IMR-90 (cell line): ENCODE results near the gene FXYD6. TPM values are rescaled to one million over a fixed set of nuclear protein-coding genes. Genes with fewer than 3 reads are reported as not detected.

ENCODE experiments used
- ATAC-seq: fragments of 200-7000 bp; cut with Tn5 transposase; 2 replicates; pipeline ENCODE4 v1.9.1; 2020; ENCODE audit warnings: low read depth, mild to moderate bottlenecking, moderate library complexity
- BruUV-seq: library from RNA; stranded (reverse); fragments of 400-500 nt; replicated peaks from 2 replicates; lab custom pipeline; 2021; lab: Mats Ljungman, UMichigan
- CTCF ChIA-PET: fragments of 300-600 bp; formaldehyde crosslinking; extraction: SDS; loops from one replicate; lab custom pipeline; 2021; ENCODE audit warnings: antibody characterized with exemption; lab: Yijun Ruan, JAX
- POLR2A ChIA-PET: fragments of 300-600 bp; sonication (Branson Sonifier 250); formaldehyde crosslinking; loops from one replicate; lab custom pipeline; 2022; ENCODE audit warnings: antibody characterized with exemption; ENCODE audit not compliant: unreplicated experiment; lab: Charles Lee
- DNase-seq: peaks from one replicate; pipeline ENCODE4 v3.0.0; 2013
- H2AFZ ChIP-seq: replicated peaks from 2 replicates; pipeline ENCODE3; 2013; ENCODE audit warnings: low read length, mild to moderate bottlenecking; ENCODE audit not compliant: poor library complexity
- H2AK5ac ChIP-seq: 2 replicates; pipeline ENCODE4 v1.6.1; 2013; ENCODE audit warnings: low read depth, low read length, inconsistent platforms
- H2AK9ac ChIP-seq: replicated peaks from 2 replicates; pipeline ENCODE3; 2013; ENCODE audit warnings: mild to moderate bottlenecking, low read depth, low read length, moderate library complexity; ENCODE audit not compliant: poor library complexity
- H2BK120ac ChIP-seq: 2 replicates; pipeline ENCODE4 v1.6.1; 2013; ENCODE audit warnings: low read depth, low read length, inconsistent platforms
- H2BK15ac ChIP-seq: 3 replicates; pipeline ENCODE4 v1.6.1; 2013; ENCODE audit warnings: low read depth, low read length, inconsistent platforms
- H2BK20ac ChIP-seq: 2 replicates; pipeline ENCODE4 v1.6.1; 2013; ENCODE audit warnings: low read depth, mild to moderate bottlenecking, inconsistent platforms, low read length, moderate library complexity
- H2BK5ac ChIP-seq: 2 replicates; pipeline ENCODE4 v1.6.1; 2013; ENCODE audit warnings: mild to moderate bottlenecking, low read depth, low read length, inconsistent platforms; ENCODE audit not compliant: poor library complexity, severe bottlenecking
- H3K14ac ChIP-seq: replicated peaks from 2 replicates; pipeline ENCODE4 v1.6.1; 2013; ENCODE audit warnings: low read depth, low read length, inconsistent platforms
- H3K18ac ChIP-seq: 2 replicates; pipeline ENCODE4 v1.6.1; 2013; ENCODE audit warnings: low read depth, low read length, control low read depth
- H3K23ac ChIP-seq: 2 replicates; pipeline ENCODE4 v1.6.1; 2013; ENCODE audit warnings: low read depth, low read length, inconsistent platforms
- H3K27ac ChIP-seq: 2 replicates; pipeline ENCODE4 v1.5.1; 2013; ENCODE audit warnings: mild to moderate bottlenecking, control low read depth, low read length; ENCODE audit not compliant: insufficient read depth
- H3K27me3 ChIP-seq: 2 replicates; pipeline ENCODE4 v1.6.1; 2013; ENCODE audit warnings: low read length; ENCODE audit not compliant: control insufficient read depth, insufficient read depth
- H3K36me3 ChIP-seq: 2 replicates; pipeline ENCODE4 v1.6.1; 2013; ENCODE audit warnings: low read length, mixed read lengths; ENCODE audit not compliant: control insufficient read depth, insufficient read depth
- H3K4ac ChIP-seq: 2 replicates; pipeline ENCODE4 v1.6.1; 2013; ENCODE audit warnings: low read depth, low read length, inconsistent platforms
- H3K4me1 ChIP-seq: 2 replicates; pipeline ENCODE4 v1.6.1; 2013; ENCODE audit warnings: low read length, mixed read lengths; ENCODE audit not compliant: control insufficient read depth, insufficient read depth
- H3K4me2 ChIP-seq: 2 replicates; pipeline ENCODE4 v1.6.1; 2013; ENCODE audit warnings: low read depth, mild to moderate bottlenecking, control low read depth, low read length, moderate library complexity
- H3K4me3 ChIP-seq: 2 replicates; pipeline ENCODE4 v1.5.1; 2013; ENCODE audit warnings: low read depth, mild to moderate bottlenecking, control low read depth, low read length, moderate library complexity; ENCODE audit not compliant: insufficient read depth
- H3K56ac ChIP-seq: 2 replicates; pipeline ENCODE4 v1.6.1; 2013; ENCODE audit warnings: low read length, inconsistent platforms; ENCODE audit not compliant: insufficient read depth; ENCODE audit errors: extremely low read depth
- H3K79me1 ChIP-seq, 2 experiments: 2 replicates each; pipeline ENCODE4 v1.6.1; 2013; ENCODE audit warnings: low read length in 2 of 2, inconsistent platforms in 1 of 2, low read depth in 1 of 2
- H3K9ac ChIP-seq: 2 replicates; pipeline ENCODE4 v1.6.1; 2013; ENCODE audit warnings: low read depth, low read length, control low read depth
- H3K9me1 ChIP-seq: 2 replicates; pipeline ENCODE4 v1.6.1; 2013; ENCODE audit warnings: low read length, inconsistent platforms; ENCODE audit not compliant: insufficient read depth
- H3K9me3 ChIP-seq: 2 replicates; pipeline ENCODE4 v1.6.1; 2013; ENCODE audit warnings: low read length; ENCODE audit not compliant: control insufficient read depth, insufficient read depth
- H4K20me1 ChIP-seq: 2 replicates; pipeline ENCODE4 v1.6.1; 2013; ENCODE audit warnings: low read length, inconsistent platforms; ENCODE audit not compliant: insufficient read depth
- H4K5ac ChIP-seq: 2 replicates; pipeline ENCODE4 v1.6.1; 2013; ENCODE audit warnings: mild to moderate bottlenecking, low read depth, low read length, control low read depth
- H4K8ac ChIP-seq, 2 experiments: 2 replicates each; pipeline ENCODE4 v1.6.1; 2013; ENCODE audit warnings: low read depth in 2 of 2, low read length in 2 of 2, control low read depth in 1 of 2, inconsistent platforms in 1 of 2
- H4K91ac ChIP-seq: 2 replicates; pipeline ENCODE4 v1.6.1; 2013; ENCODE audit warnings: low read depth, low read length, inconsistent platforms; ENCODE audit not compliant: insufficient read depth
- CEBPB ChIP-seq: IDR thresholded peaks from 2 replicates; pipeline ENCODE4 v1.6.1; 2012; ENCODE audit warnings: low read depth, low read length, improper control_type of control experiment
- CTCF ChIP-seq: conservative IDR thresholded peaks from 2 replicates; pipeline ENCODE4 v1.5.1; 2012; ENCODE audit warnings: mild to moderate bottlenecking, low read depth, low read length, improper control_type of control experiment
- ELK1 ChIP-seq: fragments of 150-350 bp; IDR thresholded peaks from 2 replicates; pipeline ENCODE4 v1.6.1; 2016; ENCODE audit warnings: low read depth, mild to moderate bottlenecking, low read length, moderate library complexity, borderline replicate concordance
- FOS ChIP-seq: fragments of 150-350 bp; IDR thresholded peaks from 2 replicates; pipeline ENCODE4 v1.6.1; 2016; ENCODE audit warnings: low read depth, low read length
- POLR2A ChIP-seq: IDR thresholded peaks from 2 replicates; pipeline ENCODE4 v1.6.1; 2012; ENCODE audit warnings: mild to moderate bottlenecking, low read depth, low read length
- RAD21 ChIP-seq: IDR thresholded peaks from 2 replicates; pipeline ENCODE4 v1.6.1; 2012; ENCODE audit warnings: low read length, improper control_type of control experiment
- RFX5 ChIP-seq: IDR thresholded peaks from 2 replicates; pipeline ENCODE4 v1.8.0; 2012; ENCODE audit warnings: low read depth, mild to moderate bottlenecking, low read length, moderate library complexity
- SMC3 ChIP-seq: fragments of 150-350 bp; IDR thresholded peaks from 2 replicates; pipeline ENCODE4 v1.6.1; 2016; ENCODE audit warnings: low read depth, mild to moderate bottlenecking, antibody characterized with exemption, low read length, moderate library complexity
- WGBS, 2 experiments: methylation state at CpG; one replicate each; pipeline versions ENCODE4 v1.1.5 to v1.1.7; 2013; ENCODE audit warnings: missing lambda C conversion rate in 2 of 2; ENCODE audit not compliant: insufficient read length in 1 of 2; ENCODE audit errors: extremely low coverage in 2 of 2; 5-methylcytosine and 5-hydroxymethylcytosine counted together
- dilution Hi-C: fragments of 300-500 bp; cut with HindIII; formaldehyde crosslinking; loops from one replicate; pipeline ENCODE4 v1.14.3; 2018; ENCODE audit warnings: low sequenced_read_pairs; ENCODE audit not compliant: unreplicated experiment
- in situ Hi-C: fragments of 300-500 bp; cut with MboI; formaldehyde crosslinking; loops from 3 replicates; pipeline ENCODE4 v1.14.3; 2019; ENCODE audit warnings: low sequenced_read_pairs, inconsistent platforms, mixed read lengths
- intact Hi-C: fragments of 100-400 bp; cut with micrococcal nuclease; formaldehyde crosslinking; loops from 2 replicates; pipeline ENCODE4 v1.10.0; 2022
- polyA plus RNA-seq, 3 experiments: library from polyadenylated mRNA; depleted of rRNA; stranded (reverse); fragments of >200 nt; gene quantifications; 2 replicates each; pipeline ENCODE4 v1.2.3, GENCODE V29; 2012; ENCODE audit warnings: low replicate concordance in 1 of 3
- total RNA-seq: library from RNA; depleted of rRNA; stranded (reverse); fragments of >200 nt; gene quantifications from 2 replicates; pipeline ENCODE4 v1.2.3, GENCODE V29; 2012

Gene FXYD6
- total and polyA plus RNA-seq, 2 of the 4 experiments (the other 2 are of a cell fraction): 0.32 TPM; not detected in 1

- no peak overlapping the region for H2BK15ac ChIP-seq
- H3K56ac ChIP-seq: no peak overlapping the region
- H2AFZ ChIP-seq: no peak overlapping the region
- no peaks in the 10 kb centered on the region for H3K4me1 ChIP-seq
- H3K36me3 ChIP-seq: no peaks in the 10 kb centered on the region
- H3K9ac ChIP-seq: no peak overlapping the region
- no peaks in the 10 kb centered on the region for H3K9me3 ChIP-seq
- ATAC-seq: no peak
- H2AK5ac ChIP-seq: no peak overlapping the region
- H2BK20ac ChIP-seq: no peak overlapping the region
- H3K14ac ChIP-seq: no peak overlapping the region
- no peak overlapping the region for H4K91ac ChIP-seq
- WGBS, 2 experiments: 84% methylated on average over 14 of the region's 18 CpGs; no CpG with 5 or more reads in 1 of the 2 experiments
- H3K27me3 ChIP-seq: peaks cover 40% of the 10 kb centered on the region
- no peak overlapping the region for H4K8ac ChIP-seq
- ChIA-PET CTCF (no interaction called here), POLR2A (interaction anchor here (0.6 kb wide), 1 partner anchor 208 kb away, joined by 5 read pairs; no protein-coding TSS in a partner anchor)
- H3K23ac ChIP-seq: no peak overlapping the region
- no peak overlapping the region for H3K18ac ChIP-seq
- H2AK9ac ChIP-seq: no peak overlapping the region
- H3K79me1 ChIP-seq: no peaks in the 10 kb centered on the region
- no peaks in the 10 kb centered on the region for H4K20me1 ChIP-seq
- BruUV-seq: no TSS peak
- no peak for TF ChIP-seq SMC3
- no peak for TF ChIP-seq POLR2A
- no peak for TF ChIP-seq CEBPB
- no peak for TF ChIP-seq FOS
- no peak for TF ChIP-seq ELK1
- TF ChIP-seq RFX5: no peak
- TF ChIP-seq RAD21: no peak
- TF ChIP-seq CTCF: no peak
- no peak overlapping the region for H3K4ac ChIP-seq
- DNase-seq: no peak
- no peak overlapping the region for H4K5ac ChIP-seq
- dilution Hi-C loops: no loop called here
- H3K4me3 ChIP-seq: no peak overlapping the region
- no peak overlapping the region for H2BK5ac ChIP-seq
- no peak overlapping the region for H3K4me2 ChIP-seq
- H3K27ac ChIP-seq: no peak overlapping the region
- intact Hi-C loops: no loop called here
- in situ Hi-C loops: no loop called here
- H2BK120ac ChIP-seq: no peak overlapping the region
- no peaks in the 10 kb centered on the region for H3K9me1 ChIP-seq
Observed at GRCh38 chr11:117871160-117871559, 5.3 kb downstream of the FXYD6 start.
